ENCODE data around the gene PCSK4.

GRCh38 chr19:1470055-1470304 lies 20.2 kb downstream of the PCSK4 start:
- TF ChIP-seq RAD21 (IDR thresholded peaks at IDR 0.05; ENCODE audit: low read length) (no peak), MAX (IDR thresholded peaks at IDR 0.05; ENCODE audit: low read depth) (no peak), CTCF (IDR thresholded peaks at IDR 0.05) (no peak), EZH2phosphoT487 (IDR thresholded peaks at IDR 0.05; ENCODE audit: borderline replicate concordance, low read depth) (no peak), POLR2AphosphoS5 (IDR thresholded peaks at IDR 0.05; ENCODE audit: low read depth, low read length) (no peak)

All from SK-N-SH (cell line).